NCI-H2196 (cell line): Measurements from ENCODE around the gene ADARB2.

Experiments
- DNase-seq: peaks from one replicate; lab custom pipeline; 2025; ENCODE audit not compliant: unreplicated experiment; lab: John Stamatoyannopoulos, UW

The ADARB2 gene

GRCh38 chr10:1508096-1508495 is 229.2 kb downstream of the ADARB2 start:
- no peak for DNase-seq

- peak; percentile 23 for DNase-seq
Measured at GRCh38 chr10:1507436-1507835, 229.9 kb downstream of the ADARB2 start.

GRCh38 chr10:1504940-1505339 is 232.4 kb downstream of the ADARB2 start:
- DNase-seq: no peak

- no peak for DNase-seq
Measured at GRCh38 chr10:1504286-1504685, 233.0 kb downstream of the ADARB2 start.

- DNase-seq: no peak
Measured at GRCh38 chr10:1502451-1502850, 234.9 kb downstream of the ADARB2 start.

GRCh38 chr10:1499359-1499957 is 237.9 kb downstream of the ADARB2 start:
- DNase-seq: no peak

GRCh38 chr10:1498746-1499358 is 238.5 kb downstream of the ADARB2 start:
- DNase-seq: no peak

- DNase-seq: no peak
Measured at GRCh38 chr10:1495915-1496517, 241.3 kb downstream of the ADARB2 start.

GRCh38 chr10:1492641-1493040 is 244.7 kb downstream of the ADARB2 start:
- no peak for DNase-seq

GRCh38 chr10:1491901-1492300 is 245.4 kb downstream of the ADARB2 start:
- no peak for DNase-seq

GRCh38 chr10:1489801-1490200 is 247.5 kb downstream of the ADARB2 start:
- no peak for DNase-seq

GRCh38 chr10:1488970-1489548 is 248.3 kb downstream of the ADARB2 start:
- no peak for DNase-seq

- DNase-seq: no peak
Measured at GRCh38 chr10:1486841-1487687, 250.3 kb downstream of the ADARB2 start.

GRCh38 chr10:1485357-1485756 is 252.0 kb downstream of the ADARB2 start:
- no peak for DNase-seq

GRCh38 chr10:1483826-1484225 is 253.5 kb downstream of the ADARB2 start:
- DNase-seq: no peak

- DNase-seq: no peak
Measured at GRCh38 chr10:1483246-1483645, 254.1 kb downstream of the ADARB2 start.

- DNase-seq: no peak
Measured at GRCh38 chr10:1477578-1477977, 259.7 kb downstream of the ADARB2 start.

- DNase-seq: no peak
Measured at GRCh38 chr10:1476455-1476803, 260.9 kb downstream of the ADARB2 start.

GRCh38 chr10:1475771-1476454 is 261.4 kb downstream of the ADARB2 start:
- DNase-seq: no peak

GRCh38 chr10:1475098-1475591 is 262.2 kb downstream of the ADARB2 start:
- DNase-seq: no peak
